ENCODE measurements around the gene MED8. TPM values are rescaled to one million over a fixed set of nuclear protein-coding genes. Genes with fewer than 3 reads are reported as not detected.

The MED8 gene
- total RNA-seq, 1 experiment from 2014 or later = 31.1 TPM

GRCh38 chr1:43427941-43428340 lies 38.3 kb upstream of the MED8 start:
- TSS peak; percentile 19 for BruUV-seq (replicated peaks)
- Mint-ChIP-seq H3K4me3 (ENCODE audit: low read depth, unreplicated experiment) (no peak overlapping the region), H3K27ac (ENCODE audit: unreplicated experiment) (no peak overlapping the region), H3K36me3 (ENCODE audit: insufficient read depth, unreplicated experiment) (peaks cover 63% of the 10 kb centered on the region), H3K27me3 (ENCODE audit: unreplicated experiment) (no peaks in the 10 kb centered on the region), H3K4me1 (ENCODE audit: low read depth, unreplicated experiment) (peaks cover 15% of the 10 kb centered on the region), H3K9me3 (ENCODE audit: low read depth, unreplicated experiment) (no peaks in the 10 kb centered on the region)
- no peak for TF ChIP-seq CTCF (IDR thresholded peaks at IDR 0.05; ENCODE audit: unreplicated experiment)
- DNase-seq = no peak
- intact Hi-C loops (cut with micrococcal nuclease; ENCODE audit: unreplicated experiment) = no loop called here
- CTCF ChIA-PET = no interaction called here

GRCh38 chr1:43427524-43427923 lies 37.9 kb upstream of the MED8 start:
- H3K36me3 Mint-ChIP-seq (ENCODE audit: insufficient read depth, unreplicated experiment) = peaks cover 64% of the 10 kb centered on the region
- H3K4me1 Mint-ChIP-seq (ENCODE audit: low read depth, unreplicated experiment) = peaks cover 17% of the 10 kb centered on the region
- DNase-seq = no peak
- intact Hi-C loops (cut with micrococcal nuclease; ENCODE audit: unreplicated experiment) = no loop called here
- no peak overlapping the region for H3K27ac Mint-ChIP-seq (ENCODE audit: unreplicated experiment)
- no peaks in the 10 kb centered on the region for H3K9me3 Mint-ChIP-seq (ENCODE audit: low read depth, unreplicated experiment)
- CTCF ChIA-PET = no interaction called here
- BruUV-seq (replicated peaks) = no TSS peak
- H3K27me3 Mint-ChIP-seq (ENCODE audit: unreplicated experiment) = no peaks in the 10 kb centered on the region
- TF ChIP-seq CTCF (IDR thresholded peaks at IDR 0.05; ENCODE audit: unreplicated experiment) = no peak
- no peak overlapping the region for H3K4me3 Mint-ChIP-seq (ENCODE audit: low read depth, unreplicated experiment)

- CTCF ChIA-PET = no interaction called here
- H3K36me3 Mint-ChIP-seq (ENCODE audit: insufficient read depth, unreplicated experiment) = peaks cover 58% of the 10 kb centered on the region
- no peak overlapping the region for H3K4me3 Mint-ChIP-seq (ENCODE audit: low read depth, unreplicated experiment)
Observed at GRCh38 chr1:43426221-43426620, 36.6 kb upstream of the MED8 start.

GRCh38 chr1:43425045-43425444 lies 35.4 kb upstream of the MED8 start:
- Mint-ChIP-seq H3K4me1 (ENCODE audit: low read depth, unreplicated experiment) (peaks cover 17% of the 10 kb centered on the region), H3K27ac (ENCODE audit: unreplicated experiment) (no peak overlapping the region), H3K36me3 (ENCODE audit: insufficient read depth, unreplicated experiment) (peaks cover 54% of the 10 kb centered on the region), H3K27me3 (ENCODE audit: unreplicated experiment) (no peaks in the 10 kb centered on the region), H3K4me3 (ENCODE audit: low read depth, unreplicated experiment) (no peak overlapping the region), H3K9me3 (ENCODE audit: low read depth, unreplicated experiment) (no peaks in the 10 kb centered on the region)
- CTCF ChIA-PET = interaction anchor here (0.7 kb wide), 1 partner anchor 15 kb away, joined by 3 read pairs; no protein-coding TSS in a partner anchor
- intact Hi-C loops (cut with micrococcal nuclease; ENCODE audit: unreplicated experiment) = no loop called here
- no peak for DNase-seq
- BruUV-seq (replicated peaks) = no TSS peak
- TF ChIP-seq CTCF (IDR thresholded peaks at IDR 0.05; ENCODE audit: unreplicated experiment) = no peak

More at GRCh38 chr1:43426221-43426620, 36.6 kb upstream of the MED8 start:
- BruUV-seq (replicated peaks) = no TSS peak
- Mint-ChIP-seq H3K27me3 (ENCODE audit: unreplicated experiment) (no peaks in the 10 kb centered on the region), H3K4me1 (ENCODE audit: low read depth, unreplicated experiment) (peaks cover 17% of the 10 kb centered on the region), H3K9me3 (ENCODE audit: low read depth, unreplicated experiment) (no peaks in the 10 kb centered on the region), H3K27ac (ENCODE audit: unreplicated experiment) (no peak overlapping the region)
- intact Hi-C loops (cut with micrococcal nuclease; ENCODE audit: unreplicated experiment) = no loop called here
- no peak for TF ChIP-seq CTCF (IDR thresholded peaks at IDR 0.05; ENCODE audit: unreplicated experiment)
- no peak for DNase-seq
